Peyer's patch (tissue), 4 donors: Measurements from ENCODE around the gene AURKB. TPM values are rescaled to one million over a fixed set of nuclear protein-coding genes. Genes with fewer than 3 reads are reported as not detected.

ENCODE experiments used
- DNase-seq, 3 donors: peaks; one replicate each; pipeline ENCODE4 v3.0.0-alpha.2; 2017 to 2019
- H3K27ac ChIP-seq, 4 donors: fragments of 200-600 bp; sonication (generic); one replicate each; pipeline ENCODE4 v1.5.1; 2016 to 2019
- H3K27me3 ChIP-seq, 2 donors: fragments of 200-600 bp; sonication (generic); one replicate each; pipeline ENCODE4 v1.5.1; 2019
- H3K36me3 ChIP-seq, 3 donors: fragments of 200-600 bp; sonication (generic); one replicate each; pipeline ENCODE4 v1.5.1; 2016 to 2019
- H3K4me1 ChIP-seq, 4 donors: fragments of 200-600 bp; sonication (generic); one replicate each; pipeline ENCODE4 v1.5.1; 2016 to 2019
- H3K4me3 ChIP-seq, 4 donors: fragments of 200-600 bp; sonication (generic); 1 replicate in 3 of 4; 2 replicates in 1 of 4; pipeline ENCODE4 v1.5.1; 2016 to 2019; ENCODE audit warnings: mild to moderate bottlenecking in 1 of 4
- H3K9me3 ChIP-seq, 4 donors: fragments of 200-600 bp; sonication (generic); one replicate each; pipeline ENCODE4 v1.5.1; 2016 to 2019; ENCODE audit warnings: mild to moderate bottlenecking in 1 of 4
- CTCF ChIP-seq, 6 experiments: fragments of 450-650 bp in 4 of 6; fragments of 200-600 bp in 2 of 6; sonication (generic) in 1 of 6; IDR thresholded peaks; one replicate each; pipeline ENCODE4 v1.5.1; 2017 to 2019; ENCODE audit warnings: antibody characterized with exemption in 6 of 6, mild to moderate bottlenecking in 3 of 6, moderate library complexity in 1 of 6
- POLR2A ChIP-seq, 2 donors: fragments of 450-650 bp; IDR thresholded peaks; one replicate each; pipeline ENCODE4 v1.5.1; 2017; ENCODE audit warnings: antibody characterized with exemption in 2 of 2, mild to moderate bottlenecking in 2 of 2, moderate library complexity in 2 of 2
- total RNA-seq, 4 donors: library from RNA; depleted of rRNA; stranded (reverse); fragments of >200 nt; gene quantifications; one replicate each; pipeline ENCODE4 v1.1.0, GENCODE V29; 2016

AURKB gene
- total RNA-seq, 4 donors from 2014 or later: 10.5 to 111 (median 19.1) TPM

GRCh38 chr17:8189041-8189710 lies 21.2 kb downstream of the AURKB start:
- TF ChIP-seq CTCF (IDR thresholded peaks at IDR 0.05): no peak
- no peak for TF ChIP-seq POLR2A (IDR thresholded peaks at IDR 0.05)
- no peaks in the 10 kb centered on the region for H3K36me3 ChIP-seq
- no peaks in the 10 kb centered on the region for H3K9me3 ChIP-seq
- DNase-seq: peak; percentile 42 to 73 (median 72)
- H3K27me3 ChIP-seq: no peaks in the 10 kb centered on the region
- H3K27ac ChIP-seq: peak overlapping the region; percentile 94 to 99 (median 98)
- peak overlapping the region; percentile 83 to 93 (median 88) for H3K4me3 ChIP-seq
- peaks cover 3 to 32% (median 14%) of the 10 kb centered on the region in 4 donors for H3K4me1 ChIP-seq

- H3K4me3 ChIP-seq: peak overlapping the region; percentile 83 to 93 (median 88)
- H3K36me3 ChIP-seq: no peaks in the 10 kb centered on the region
- peak overlapping the region; percentile 94 to 99 (median 98) for H3K27ac ChIP-seq
- H3K27me3 ChIP-seq: no peaks in the 10 kb centered on the region
- H3K9me3 ChIP-seq: no peaks in the 10 kb centered on the region
- TF ChIP-seq POLR2A (IDR thresholded peaks at IDR 0.05) (no peak), CTCF (IDR thresholded peaks at IDR 0.05) (no peak)
- peaks cover 3 to 32% (median 14%) of the 10 kb centered on the region in 4 donors for H3K4me1 ChIP-seq
- peak in 1 of 3 donors; percentile 35 for DNase-seq
Observed at GRCh38 chr17:8188263-8188839, 22.0 kb downstream of the AURKB start.

- H3K4me3 ChIP-seq: peak overlapping the region; percentile 74 to 93 (median 84)
Observed at GRCh38 chr17:8187517-8188262, 22.7 kb downstream of the AURKB start.

GRCh38 chr17:8186787-8187516 lies 23.4 kb downstream of the AURKB start:
- Histone ChIP-seq H3K4me1 (peaks cover 3 to 29% (median 12%) of the 10 kb centered on the region in 4 donors), H3K27me3 (no peaks in the 10 kb centered on the region), H3K36me3 (no peaks in the 10 kb centered on the region), H3K27ac (peak overlapping the region; percentile 88 to 99 (median 96)), H3K9me3 (no peaks in the 10 kb centered on the region), H3K4me3 (peak overlapping the region; percentile 74 to 93 (median 84))
- TF ChIP-seq POLR2A (IDR thresholded peaks at IDR 0.05) (peak in 1 of 2 donors; percentile 46), CTCF (IDR thresholded peaks at IDR 0.05) (peak in 4 of 6 experiments; percentile 32 to 57 (median 36))
- peak; percentile 90 to 97 (median 93) for DNase-seq

More at GRCh38 chr17:8187517-8188262, 22.7 kb downstream of the AURKB start:
- TF ChIP-seq POLR2A (IDR thresholded peaks at IDR 0.05): peak; percentile 19 to 53
- no peak for TF ChIP-seq CTCF (IDR thresholded peaks at IDR 0.05)
- H3K27me3 ChIP-seq: no peaks in the 10 kb centered on the region
- peak; percentile 73 to 94 (median 89) for DNase-seq
- no peaks in the 10 kb centered on the region for H3K9me3 ChIP-seq
- H3K4me1 ChIP-seq: peaks cover 3 to 30% (median 14%) of the 10 kb centered on the region in 4 donors
- H3K36me3 ChIP-seq: no peaks in the 10 kb centered on the region
- H3K27ac ChIP-seq: peak overlapping the region; percentile 88 to 99 (median 96)

- Histone ChIP-seq H3K36me3 (no peaks in the 10 kb centered on the region), H3K27me3 (no peaks in the 10 kb centered on the region), H3K9me3 (no peaks in the 10 kb centered on the region), H3K4me3 (peak overlapping the region; percentile 74 to 93 (median 84)), H3K27ac (peak overlapping the region; percentile 88 to 99 (median 96)), H3K4me1 (peaks cover 3 to 27% (median 12%) of the 10 kb centered on the region in 4 donors)
- TF ChIP-seq CTCF (IDR thresholded peaks at IDR 0.05) (no peak), POLR2A (IDR thresholded peaks at IDR 0.05) (no peak)
- no peak for DNase-seq
Observed at GRCh38 chr17:8186446-8186786, 24.0 kb downstream of the AURKB start.
